Measurements from ENCODE around the gene NYNRIN. TPM values are rescaled to one million over a fixed set of nuclear protein-coding genes. Genes with fewer than 3 reads are reported as not detected.

The NYNRIN gene
- 1.6 and 4.2 TPM in 2 replicates for total RNA-seq

GRCh38 chr14:24398653-24399446 lies at the start of gene NYNRIN:
NYNRIN (plus strand) TSS chr14:24399003; CDS start chr14:24399247, 244 bp downstream.

DNA sequence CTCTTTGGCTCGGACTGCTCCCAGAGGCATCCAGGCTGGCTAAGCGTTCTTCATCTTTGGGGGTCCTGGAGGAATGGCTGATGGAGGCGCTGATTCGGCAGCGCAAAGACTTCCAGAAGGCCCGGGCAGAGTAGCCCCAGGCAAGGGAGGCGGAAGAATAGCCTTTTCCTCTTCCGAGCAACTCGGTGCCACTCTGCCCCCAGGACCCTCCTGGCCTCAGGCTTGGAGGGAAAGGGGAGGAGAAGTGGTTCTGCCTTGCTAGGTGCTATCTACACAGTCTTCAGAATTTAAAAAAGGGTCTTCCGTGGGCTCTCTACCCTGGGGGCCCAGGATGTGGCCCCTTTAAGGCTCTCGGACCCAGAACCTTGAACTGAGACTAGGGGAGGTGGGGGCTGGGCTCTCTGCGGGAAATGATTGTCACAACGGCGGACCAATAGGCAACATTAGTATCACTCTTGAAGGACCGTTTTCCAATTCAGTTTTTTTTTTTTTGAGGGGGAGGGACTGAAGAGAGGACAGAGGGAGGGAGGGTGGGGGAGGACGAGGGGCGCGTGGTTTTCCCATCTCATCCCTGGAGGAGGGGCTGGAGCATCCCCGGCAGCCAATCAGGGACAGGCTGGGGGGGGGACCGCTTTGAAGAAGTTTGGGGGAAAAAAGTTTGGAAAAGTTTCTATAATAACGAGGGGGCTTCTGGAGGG lies 31.1 kb upstream of the NYNRIN start, which contains the start of gene NFATC4:
Gene NFATC4 (plus strand): TSS at position 671 of the 698 bp plus-strand sequence. CDS start 157 bp downstream, outside the sequence.

DNA sequence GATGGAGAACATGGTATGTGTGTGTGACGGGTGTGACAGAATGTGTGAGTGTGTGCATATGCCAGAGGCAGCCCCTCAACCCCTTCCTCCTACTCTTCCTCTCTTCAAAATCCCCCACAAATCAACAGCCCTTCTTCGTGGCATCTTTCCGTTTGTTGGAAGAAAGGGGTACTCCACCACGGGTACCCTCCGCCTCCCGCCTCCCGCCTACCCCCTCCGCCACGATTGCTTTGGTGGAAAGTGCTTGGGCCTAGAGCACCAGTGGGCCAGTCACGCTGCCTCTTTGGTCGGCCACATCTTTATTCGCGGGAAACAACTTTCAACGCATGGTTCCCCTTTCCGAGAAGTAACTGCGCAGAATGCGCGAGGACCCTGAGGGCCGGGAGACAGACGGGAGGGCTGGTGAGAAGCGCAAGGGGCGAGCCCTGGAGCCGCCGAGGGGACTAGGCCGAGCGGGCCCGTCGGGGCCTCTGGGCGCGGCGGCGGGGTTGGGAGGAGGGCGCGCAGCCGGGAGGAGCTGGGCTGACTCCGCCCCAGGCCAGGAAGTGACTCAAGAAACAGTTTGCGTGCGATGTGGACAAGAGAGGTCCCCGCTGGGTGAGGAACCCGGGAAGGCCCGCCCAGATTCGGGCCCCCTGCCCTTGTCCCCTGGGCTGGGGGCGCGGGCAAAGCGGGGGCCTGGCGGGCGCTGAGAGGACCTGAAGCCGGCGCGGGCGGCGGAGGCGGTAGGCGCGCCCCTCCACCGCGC lies 30.8 kb downstream of the NYNRIN start, which contains the start of the genes CBLN3 and KHNYN:
Gene CBLN3 (minus strand): TSS at position 274 of the 748 bp plus-strand sequence. CDS start 614 bp downstream, outside the sequence.
Gene KHNYN (plus strand): TSS at position 560 of the 748 bp plus-strand sequence. CDS start 777 bp downstream, outside the sequence.

DNA sequence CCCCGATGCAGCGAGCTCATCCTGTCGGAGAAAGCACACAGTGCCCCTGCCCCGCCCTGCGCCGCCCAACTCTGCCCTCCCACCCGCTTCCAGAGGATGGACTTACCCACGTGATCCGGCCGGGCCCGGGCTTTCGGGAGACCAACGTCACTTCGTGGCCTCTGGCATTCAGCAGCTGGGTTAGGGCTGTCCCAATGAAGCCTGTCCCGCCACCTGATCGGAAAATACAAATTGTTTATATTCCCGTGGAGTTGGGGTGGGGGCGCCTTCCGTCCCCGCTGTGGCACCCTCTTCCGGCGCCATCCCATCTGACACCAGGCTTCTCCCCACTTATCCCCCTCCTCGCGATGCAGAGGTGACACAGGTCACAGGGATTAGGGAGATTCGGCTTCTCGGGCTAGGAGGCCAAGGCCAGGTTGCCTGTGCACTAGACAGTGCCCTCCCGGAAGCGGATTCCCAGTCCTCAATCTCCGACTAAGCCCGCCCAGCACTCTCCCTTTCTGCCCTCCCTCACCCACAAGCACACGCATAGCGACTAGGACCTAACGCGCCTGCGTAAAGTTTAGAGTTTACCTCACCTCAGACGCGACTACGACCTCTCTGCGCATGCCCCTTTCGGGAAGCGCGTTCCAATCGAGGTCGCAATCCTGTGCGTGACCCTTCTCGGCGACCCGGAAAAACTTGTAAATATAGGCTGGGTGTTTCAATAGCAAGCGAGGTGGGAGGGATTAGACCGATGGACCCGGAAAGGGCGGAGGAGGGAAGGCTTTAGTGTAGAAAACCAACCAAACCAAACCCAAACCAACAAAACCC lies 43.6 kb downstream of the NYNRIN start, which contains the start of gene SDR39U1:
Gene SDR39U1 (minus strand): TSS at position 537 of the 813 bp plus-strand sequence. CDS start 7 bp downstream, at position 530.

Small RNA genes lying within 50 kb of the gene (small RNA-seq; reads per million reads assigned to genes)
- not detected for gene RF00026 (ENCODE audit: low replicate concordance)

Other genes starting within 250 kb of the NYNRIN start
- 58.9 and 78.3 TPM in 2 replicates for gene IRF9, start 237.7 kb upstream of the NYNRIN start, total RNA-seq
- gene REC8, start 226.9 kb upstream of the NYNRIN start, total RNA-seq: 4.6 and 5.2 TPM in 2 replicates
- 45.1 and 87.8 TPM in 2 replicates for gene IPO4, start 210.2 kb upstream of the NYNRIN start, total RNA-seq
- 89.9 and 103 TPM in 2 replicates for gene TM9SF1, start 203.6 kb upstream of the NYNRIN start, total RNA-seq
- 0.14 and 0.22 TPM in 2 replicates for gene TSSK4, start 193.3 kb upstream of the NYNRIN start, total RNA-seq
- gene CHMP4A, start 185.5 kb upstream of the NYNRIN start, total RNA-seq: 21.9 and 50.8 TPM in 2 replicates
- gene MDP1, start 182.9 kb upstream of the NYNRIN start, total RNA-seq: 9.9 and 11.6 TPM in 2 replicates
- 86.8 and 89.3 TPM in 2 replicates for gene NEDD8, start 166.6 kb upstream of the NYNRIN start, total RNA-seq
- gene GMPR2, start 166.1 kb upstream of the NYNRIN start, total RNA-seq: 78.6 and 87.8 TPM in 2 replicates
- gene TINF2, start 156.4 kb upstream of the NYNRIN start, total RNA-seq: 46.6 and 73.7 TPM in 2 replicates
- 1.5 and 3.4 TPM in 2 replicates for gene TGM1, start 135.8 kb upstream of the NYNRIN start, total RNA-seq
- 37.9 and 45.2 TPM in 2 replicates for gene RABGGTA, start 127.4 kb upstream of the NYNRIN start, total RNA-seq
- gene DHRS1, start 99.2 kb upstream of the NYNRIN start, total RNA-seq: 12.7 and 23.0 TPM in 2 replicates
- 15.5 and 39.7 TPM in 2 replicates for gene NOP9, start 99.2 kb upstream of the NYNRIN start, total RNA-seq
- 0.22 and 1.0 TPM in 2 replicates for gene CIDEB, start 91.0 kb upstream of the NYNRIN start, total RNA-seq
- gene LTB4R2, start 88.9 kb upstream of the NYNRIN start, total RNA-seq: 5.6 and 7.7 TPM in 2 replicates
- gene LTB4R, start 87.5 kb upstream of the NYNRIN start, total RNA-seq: 0.88 and 1.0 TPM in 2 replicates
- gene ADCY4, start 63.9 kb upstream of the NYNRIN start, total RNA-seq: 0.66 and 3.1 TPM in 2 replicates
- not detected in 2 replicates for gene RIPK3, start 59.0 kb upstream of the NYNRIN start, total RNA-seq
- gene NFATC4, start 30.8 kb upstream of the NYNRIN start, total RNA-seq: 35.7 and 57.7 TPM in 2 replicates
- gene CBLN3, start 30.7 kb downstream of the NYNRIN start, total RNA-seq: 1.3 and 5.0 TPM in 2 replicates
- gene KHNYN, start 31.0 kb downstream of the NYNRIN start, total RNA-seq: 68.7 and 71.7 TPM in 2 replicates
- gene SDR39U1, start 43.8 kb downstream of the NYNRIN start, total RNA-seq: 14.5 and 19.7 TPM in 2 replicates
- not detected in 2 replicates for gene CMA1, start 109.3 kb downstream of the NYNRIN start, total RNA-seq
- not detected in 2 replicates for gene CTSG, start 177.2 kb downstream of the NYNRIN start, total RNA-seq
- gene GZMH, start 210.7 kb downstream of the NYNRIN start, total RNA-seq: not detected in 2 replicates
- gene GZMB, start 235.2 kb downstream of the NYNRIN start, total RNA-seq: not detected in 2 replicates